WTC11 (cell line): ENCODE results near the gene KLRB1. TPM values are rescaled to one million over a fixed set of nuclear protein-coding genes. Genes with fewer than 3 reads are reported as not detected.
A peak's percentile ranks its signal among the peaks of the same experiment; 100 is the strongest.

Source experiments
- ATAC-seq: fragments of 200-7000 bp; cut with Tn5 transposase; 2 replicates; pipeline ENCODE4 v1.10.0; 2021; ENCODE audit warnings: mild to moderate bottlenecking, moderate library complexity
- CTCF ChIA-PET: fragments of 300-600 bp; sonication (Branson Sonifier 250); formaldehyde crosslinking; loops from one replicate; lab custom pipeline; 2021; ENCODE audit warnings: antibody characterized with exemption; lab: Charles Lee
- POLR2A ChIA-PET: fragments of 350-600 bp; sonication (Branson Sonifier 250); formaldehyde crosslinking; loops from one replicate; lab custom pipeline; 2021; ENCODE audit warnings: antibody characterized with exemption; lab: Charles Lee
- DNase-seq: peaks from one replicate; pipeline ENCODE4 v3.0.0; 2021; ENCODE audit warnings: low spot score
- H3K27ac Mint-ChIP-seq: 2 replicates; pipeline ENCODE4 v1.8.0; 2021; ENCODE audit warnings: mixed read lengths
- H3K27me3 Mint-ChIP-seq: 2 replicates; pipeline ENCODE4 v1.8.0; 2021; ENCODE audit warnings: low read depth, mild to moderate bottlenecking, moderate library complexity, mixed read lengths
- H3K36me3 Mint-ChIP-seq: 2 replicates; pipeline ENCODE4 v1.8.0; 2021; ENCODE audit warnings: mixed read lengths
- H3K4me1 Mint-ChIP-seq: 2 replicates; pipeline ENCODE4 v1.8.0; 2022; ENCODE audit warnings: mixed read lengths
- H3K4me3 Mint-ChIP-seq: 2 replicates; pipeline ENCODE4 v1.8.0; 2021; ENCODE audit warnings: mild to moderate bottlenecking, moderate library complexity, mixed read lengths
- H3K9me3 Mint-ChIP-seq: 2 replicates; pipeline ENCODE4 v1.8.0; 2021; ENCODE audit warnings: mixed read lengths
- ARID4B ChIP-seq: sonication (generic); formaldehyde crosslinking; IDR thresholded peaks from 2 replicates; pipeline ENCODE4 v1.8.0; 2023; ENCODE audit warnings: missing genetic modification reagents, mild to moderate bottlenecking, borderline replicate concordance
- CDX4 ChIP-seq: fragments of 250-450 bp; sonication (Bioruptor Pico); IDR thresholded peaks from 2 replicates; pipeline ENCODE4 v1.9.0; 2021; ENCODE audit warnings: moderate library complexity, mild to moderate bottlenecking, inconsistent platforms, borderline replicate concordance
- CREB1 ChIP-seq: sonication (generic); formaldehyde crosslinking; IDR thresholded peaks from 2 replicates; pipeline ENCODE4 v1.8.0; 2023; ENCODE audit warnings: mild to moderate bottlenecking, missing genetic modification reagents
- CTCF ChIP-seq: fragments of 200-600 bp; IDR thresholded peaks from 2 replicates; pipeline ENCODE4 v1.8.0; 2022; ENCODE audit warnings: antibody characterized with exemption
- E2F5 ChIP-seq: sonication (generic); formaldehyde crosslinking; IDR thresholded peaks from 2 replicates; pipeline ENCODE4 v1.8.1; 2022; ENCODE audit warnings: mild to moderate bottlenecking, moderate library complexity, missing genetic modification reagents
- ETV6 ChIP-seq: sonication (generic); formaldehyde crosslinking; IDR thresholded peaks from 2 replicates; pipeline ENCODE4 v1.8.1; 2022; ENCODE audit warnings: mild to moderate bottlenecking, missing genetic modification reagents
- FOXP1 ChIP-seq: sonication (generic); formaldehyde crosslinking; IDR thresholded peaks from 2 replicates; pipeline ENCODE4 v1.8.0; 2022; ENCODE audit warnings: missing genetic modification reagents, mild to moderate bottlenecking, moderate library complexity, borderline replicate concordance
- GABPB1 ChIP-seq: sonication (generic); formaldehyde crosslinking; IDR thresholded peaks from 2 replicates; pipeline ENCODE4 v1.8.1; 2023; ENCODE audit warnings: mild to moderate bottlenecking, missing genetic modification reagents
- MAX ChIP-seq: sonication (generic); formaldehyde crosslinking; IDR thresholded peaks from 2 replicates; pipeline ENCODE4 v1.8.0; 2022; ENCODE audit warnings: mild to moderate bottlenecking, missing genetic modification reagents
- MYBL2 ChIP-seq: sonication (generic); formaldehyde crosslinking; IDR thresholded peaks from 2 replicates; pipeline ENCODE4 v1.8.1; 2023; ENCODE audit warnings: mild to moderate bottlenecking, moderate library complexity, missing genetic modification reagents
- NFE2L1 ChIP-seq: sonication (generic); formaldehyde crosslinking; IDR thresholded peaks from 2 replicates; pipeline ENCODE4 v1.8.1; 2023; ENCODE audit warnings: missing genetic modification reagents
- NFYB ChIP-seq: sonication (generic); formaldehyde crosslinking; conservative IDR thresholded peaks from 2 replicates; pipeline ENCODE4 v1.8.0; 2022; ENCODE audit warnings: low read depth, missing genetic modification reagents
- RELA ChIP-seq: sonication (generic); formaldehyde crosslinking; IDR thresholded peaks from 2 replicates; pipeline ENCODE4 v1.8.1; 2022; ENCODE audit warnings: missing genetic modification reagents, mild to moderate bottlenecking, borderline replicate concordance
- SMAD4 ChIP-seq: sonication (generic); formaldehyde crosslinking; IDR thresholded peaks from 2 replicates; pipeline ENCODE4 v1.8.0; 2022; ENCODE audit warnings: mild to moderate bottlenecking, missing genetic modification reagents
- SP1 ChIP-seq: sonication (generic); formaldehyde crosslinking; conservative IDR thresholded peaks from 2 replicates; pipeline ENCODE4 v1.8.1; 2022; ENCODE audit warnings: missing genetic modification reagents
- TEAD1 ChIP-seq: sonication (generic); formaldehyde crosslinking; IDR thresholded peaks from 2 replicates; pipeline ENCODE4 v1.8.0; 2022; ENCODE audit warnings: mild to moderate bottlenecking, missing genetic modification reagents
- TP53 ChIP-seq: sonication (generic); formaldehyde crosslinking; IDR thresholded peaks from 2 replicates; pipeline ENCODE4 v1.8.1; 2023; ENCODE audit warnings: mild to moderate bottlenecking, missing genetic modification reagents
- ZBTB43 ChIP-seq: sonication (generic); formaldehyde crosslinking; IDR thresholded peaks from 2 replicates; pipeline ENCODE4 v1.8.1; 2023; ENCODE audit warnings: mild to moderate bottlenecking, missing genetic modification reagents
- ZNF121 ChIP-seq: sonication (generic); formaldehyde crosslinking; IDR thresholded peaks from 2 replicates; pipeline ENCODE4 v1.8.0; 2023; ENCODE audit warnings: missing genetic modification reagents
- ZNF138 ChIP-seq: sonication (generic); formaldehyde crosslinking; conservative IDR thresholded peaks from 2 replicates; pipeline ENCODE4 v1.8.1; 2022; ENCODE audit warnings: mild to moderate bottlenecking, moderate library complexity, missing genetic modification reagents
- ZNF396 ChIP-seq: fragments of 250-450 bp; sonication (Bioruptor Pico); IDR thresholded peaks from 2 replicates; pipeline ENCODE4 v1.8.0; 2021; ENCODE audit warnings: mild to moderate bottlenecking, moderate library complexity, borderline replicate concordance
- ZNF416 ChIP-seq: fragments of 250-450 bp; sonication (Bioruptor Pico); IDR thresholded peaks from 2 replicates; pipeline ENCODE4 v1.9.0; 2021; ENCODE audit warnings: mild to moderate bottlenecking, inconsistent platforms
- total RNA-seq: library from RNA; stranded (reverse); gene quantifications from 3 replicates; pipeline ENCODE4 v1.2.3, GENCODE V29; 2021
- TF ChIP-seq, protein P1 (sequence below): sonication (generic); formaldehyde crosslinking; IDR thresholded peaks from 2 replicates; pipeline ENCODE4 v1.8.0; 2022; ENCODE audit warnings: mild to moderate bottlenecking, missing genetic modification reagents

Gene KLRB1
- total RNA-seq, 1 experiment from 2014 or later, result not detected

- TF ChIP-seq NFYB (CRISPR knock-in tag) (no peak), CREB1 (CRISPR knock-in tag) (no peak), ZNF396 (CRISPR knock-in tag) (no peak), CTCF (no peak), ZNF138 (no peak), MAX (CRISPR knock-in tag) (no peak)
- TF ChIP-seq, protein P1, sequence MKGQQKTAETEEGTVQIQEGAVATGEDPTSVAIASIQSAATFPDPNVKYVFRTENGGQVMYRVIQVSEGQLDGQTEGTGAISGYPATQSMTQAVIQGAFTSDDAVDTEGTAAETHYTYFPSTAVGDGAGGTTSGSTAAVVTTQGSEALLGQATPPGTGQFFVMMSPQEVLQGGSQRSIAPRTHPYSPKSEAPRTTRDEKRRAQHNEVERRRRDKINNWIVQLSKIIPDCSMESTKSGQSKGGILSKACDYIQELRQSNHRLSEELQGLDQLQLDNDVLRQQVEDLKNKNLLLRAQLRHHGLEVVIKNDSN (CRISPR knock-in tag), result no peak
Measured at GRCh38 chr12:9648701-9649531, 41.2 kb upstream of the KLRB1 start (continued).

DNA sequence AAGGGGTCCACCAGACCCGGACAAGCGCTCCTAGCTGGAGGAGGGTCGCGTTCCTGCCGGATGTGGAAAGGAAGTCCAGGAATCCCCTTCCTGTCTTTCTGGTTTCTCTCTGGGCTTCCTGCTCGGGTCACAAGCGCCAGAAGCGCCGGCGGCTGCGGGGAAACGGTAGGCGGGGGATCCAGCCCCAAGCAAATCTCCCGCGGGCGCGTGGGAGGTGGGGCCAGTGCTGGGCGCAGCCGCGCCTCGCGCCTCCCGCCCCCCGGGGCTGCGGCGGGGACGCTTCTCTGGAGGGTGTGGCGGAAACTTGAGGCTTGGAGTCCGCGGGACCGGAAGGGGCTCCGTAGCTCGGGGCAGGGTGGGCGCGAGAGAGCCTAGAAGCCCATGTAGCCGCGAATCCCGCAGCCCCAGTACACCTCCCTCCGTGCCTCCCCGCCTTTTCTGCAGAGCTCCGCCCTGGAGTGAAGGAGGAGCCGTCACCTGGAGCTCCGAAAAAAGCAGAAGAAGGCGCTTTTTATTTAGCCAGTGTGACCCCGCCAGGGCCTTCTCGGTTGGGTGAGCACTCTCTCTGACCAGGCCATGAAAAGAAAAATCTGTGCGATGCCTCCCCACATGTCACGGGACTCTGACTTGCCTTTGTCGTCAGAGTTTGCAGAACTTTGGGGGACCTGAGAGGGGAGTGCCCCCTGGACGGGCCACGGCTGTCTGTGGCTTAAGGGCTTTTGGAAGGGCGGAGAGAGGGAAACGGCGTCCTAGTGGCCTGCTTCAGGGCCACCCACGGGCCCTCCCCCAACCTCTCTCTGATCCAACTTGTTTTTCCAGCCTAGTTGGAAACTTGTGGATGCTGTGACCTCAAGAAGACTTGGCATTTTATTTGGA lies 40.3 kb upstream of the KLRB1 start:
- peaks cover 20% of the 10 kb centered on the region for H3K9me3 Mint-ChIP-seq
- ChIA-PET CTCF (interaction anchor here (1.0 to 2.6 kb wide), 7 partner anchors 60 to 317 kb away, joined by 3 to 15 read pairs (median 5); no protein-coding TSS in a partner anchor), POLR2A (interaction anchor here (1.0 kb wide), 1 partner anchor 8 kb away, joined by 3 read pairs; no protein-coding TSS in a partner anchor)
- ATAC-seq (peak; percentile 92), DNase-seq (peak; percentile 78)
- peaks cover 42% of the 10 kb centered on the region for H3K4me1 Mint-ChIP-seq
- peaks cover 4% of the 10 kb centered on the region; the same call in 1 of the 2 replicates for H3K27me3 Mint-ChIP-seq
- peak overlapping the region; percentile 94 for H3K27ac Mint-ChIP-seq
- peaks cover 4% of the 10 kb centered on the region; the same call in 1 of the 2 replicates for H3K36me3 Mint-ChIP-seq
- H3K4me3 Mint-ChIP-seq, result peak overlapping the region; percentile 90
- no peak for TF ChIP-seq SMAD4 (CRISPR knock-in tag)
- no peak for TF ChIP-seq TP53 (CRISPR knock-in tag)
- no peak for TF ChIP-seq RELA (CRISPR knock-in tag)
- peak; percentile 57; the same call in 1 of the 2 replicates for TF ChIP-seq TEAD1 (CRISPR knock-in tag)
- peak; percentile 65 for TF ChIP-seq MAX (CRISPR knock-in tag)
- peak; percentile 31; the same call in 1 of the 2 replicates for TF ChIP-seq GABPB1 (CRISPR knock-in tag)
- TF ChIP-seq CDX4 (CRISPR knock-in tag), result no peak
- TF ChIP-seq ZBTB43, result peak; percentile 75; the same call in 1 of the 2 replicates
- peak; percentile 57 for TF ChIP-seq SP1 (CRISPR knock-in tag)
- no peak for TF ChIP-seq ZNF416 (CRISPR knock-in tag)
- no peak for TF ChIP-seq CREB1 (CRISPR knock-in tag)
- TF ChIP-seq NFE2L1, result peak; percentile 64; the same call in 1 of the 2 replicates
- TF ChIP-seq FOXP1 (CRISPR knock-in tag), result peak; percentile 66; the same call in 1 of the 2 replicates
- peak; percentile 54; the same call in 1 of the 2 replicates for TF ChIP-seq E2F5 (CRISPR knock-in tag)
- TF ChIP-seq ETV6, result 0 out of 2 replicates have a peak, but pooled peaks have one; percentile 13
- TF ChIP-seq MYBL2, result 0 out of 2 replicates have a peak, but pooled peaks have one; percentile 30
- no peak for TF ChIP-seq ZNF121 (CRISPR knock-in tag)
- peak; percentile 77; the same call in 1 of the 2 replicates for TF ChIP-seq ARID4B (CRISPR knock-in tag)
